Keratinocyte (primary cell): Measurements from ENCODE around the gene RPS16. TPM values are rescaled to one million over a fixed set of nuclear protein-coding genes. Genes with fewer than 3 reads are reported as not detected.

Experiments
- DNase-seq: peaks from one replicate; pipeline ENCODE4 v3.0.0-alpha.2; 2011; ENCODE audit warnings: low read depth, missing footprints, low spot score
- FAIRE-seq: peaks from 2 replicates; lab custom pipeline; 2011; peaks lifted over from hg19 to GRCh38; lab: Jason Lieb, UNC
- H2AFZ ChIP-seq: 2 replicates; pipeline ENCODE4 v1.6.0; 2012; ENCODE audit warnings: low read length, control low read depth, inconsistent platforms; ENCODE audit not compliant: control insufficient read depth
- H3K27ac ChIP-seq: 2 replicates; pipeline ENCODE4 v1.5.1; 2011; ENCODE audit warnings: low read length; ENCODE audit not compliant: control insufficient read depth, insufficient read depth
- H3K27me3 ChIP-seq: 3 replicates; pipeline ENCODE4 v1.6.0; 2011; ENCODE audit warnings: low read length; ENCODE audit not compliant: control insufficient read depth, insufficient read depth; ENCODE audit errors: extremely low read depth
- H3K36me3 ChIP-seq, 2 experiments: 2 replicates in 1 of 2; 3 replicates in 1 of 2; pipeline ENCODE4 v1.5.1; 2011; ENCODE audit warnings: low read length in 2 of 2, mild to moderate bottlenecking in 1 of 2; ENCODE audit not compliant: control insufficient read depth in 2 of 2, insufficient read depth in 2 of 2; ENCODE audit errors: extremely low read depth in 1 of 2
- H3K4me1 ChIP-seq: 3 replicates; pipeline ENCODE4 v1.5.1; 2011; ENCODE audit warnings: low read length; ENCODE audit not compliant: control insufficient read depth, insufficient read depth; ENCODE audit errors: extremely low read depth
- H3K4me2 ChIP-seq: 3 replicates; pipeline ENCODE4 v1.6.0; 2011; ENCODE audit warnings: low read depth, low read length; ENCODE audit not compliant: control insufficient read depth, insufficient read depth; ENCODE audit errors: extremely low read depth
- H3K4me3 ChIP-seq, 3 experiments: fragments of 200-600 bp in 1 of 3; sonication (generic) in 1 of 3; 2 replicates in 2 of 3; 3 replicates in 1 of 3; pipeline ENCODE4 v1.5.1; 2011 to 2016; ENCODE audit warnings: low read length in 3 of 3, mild to moderate bottlenecking in 3 of 3, control low read depth in 2 of 3, inconsistent platforms in 1 of 3, low read depth in 1 of 3, mixed read lengths in 1 of 3, mixed run types in 1 of 3, moderate library complexity in 1 of 3; ENCODE audit not compliant: control insufficient read depth in 2 of 3, insufficient read depth in 2 of 3; ENCODE audit errors: extremely low read depth in 1 of 3
- H3K79me2 ChIP-seq: 2 replicates; pipeline ENCODE4 v1.6.0; 2012; ENCODE audit warnings: low read length; ENCODE audit not compliant: control insufficient read depth, insufficient read depth
- H3K9ac ChIP-seq: 3 replicates; pipeline ENCODE4 v1.6.0; 2011; ENCODE audit warnings: low read length; ENCODE audit not compliant: control insufficient read depth, insufficient read depth; ENCODE audit errors: extremely low read depth
- H3K9me1 ChIP-seq: 3 replicates; pipeline ENCODE4 v1.6.0; 2011; ENCODE audit warnings: low read length; ENCODE audit not compliant: control insufficient read depth, insufficient read depth; ENCODE audit errors: extremely low read depth
- H3K9me3 ChIP-seq: 2 replicates; pipeline ENCODE4 v1.5.1; 2012; ENCODE audit warnings: low read depth, low read length; ENCODE audit not compliant: control insufficient read depth
- H4K20me1 ChIP-seq: 3 replicates; pipeline ENCODE4 v1.6.0; 2011; ENCODE audit warnings: low read length; ENCODE audit not compliant: control insufficient read depth, insufficient read depth; ENCODE audit errors: extremely low read depth
- EZH2 ChIP-seq: IDR thresholded peaks from one replicate; pipeline ENCODE4 v1.6.1; 2012; ENCODE audit warnings: inconsistent platforms, mild to moderate bottlenecking, low read length, moderate library complexity
- dilution Hi-C: fragments of 300-500 bp; cut with MboI; formaldehyde crosslinking; loops from one replicate; pipeline ENCODE4 v1.7.0; 2020; ENCODE audit warnings: low sequenced_read_pairs; ENCODE audit not compliant: extremely low pct_ligation_motif_present
- polyA plus RNA-seq, 5 experiments: library from polyadenylated mRNA; depleted of rRNA in 3 of 5; stranded (reverse) in 3 of 5; stranded (forward) in 1 of 5; unstranded in 1 of 5; fragments of >200 nt; gene quantifications; 1 replicate in 1 of 5; 2 replicates in 3 of 5; 3 replicates in 1 of 5; pipeline versions ENCODE4 v1.2.1 to v1.2.3, GENCODE V29; 2011 to 2012; ENCODE audit warnings: missing spikeins in 2 of 5, low read depth in 1 of 5, low replicate concordance in 1 of 5
- TF ChIP-seq, protein P1 (sequence below), 3 experiments: IDR thresholded peaks in 1 of 3; conservative IDR thresholded peaks in 1 of 3; optimal IDR thresholded peaks in 1 of 3; 2 replicates in 2 of 3; 3 replicates in 1 of 3; pipeline versions ENCODE3 to v1.5.1; 2011; ENCODE audit warnings: low read length in 3 of 3, mild to moderate bottlenecking in 3 of 3, moderate library complexity in 2 of 3, control low read depth in 1 of 3, inconsistent platforms in 1 of 3; ENCODE audit not compliant: insufficient read depth in 2 of 3; ENCODE audit errors: extremely low read depth in 1 of 3

Gene RPS16
- polyA plus RNA-seq, 1 donor (not counting 4 experiments of a cell fraction or from before 2014, with no cell fraction given) = 1,323 TPM

DNA sequence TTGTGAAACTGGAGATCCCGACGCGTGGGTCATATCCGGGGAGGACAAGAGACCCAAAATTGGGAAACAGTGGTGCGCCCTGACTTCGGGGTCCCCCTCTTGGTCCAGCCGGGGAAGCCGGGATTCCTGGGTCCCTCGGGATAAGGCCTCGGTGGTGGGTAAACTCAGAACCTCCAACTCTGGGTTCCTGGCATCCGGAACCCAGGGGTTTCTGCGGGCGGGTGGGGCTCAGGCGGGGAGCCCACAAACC is 28.4 kb downstream of the RPS16 start:
- H3K36me3 ChIP-seq = peaks cover 6 to 14% of the 10 kb centered on the region in 2 experiments
- no peaks in the 10 kb centered on the region for H3K27me3 ChIP-seq
- dilution Hi-C loops = no loop called here
- peak overlapping the region; percentile 75 to 85 (median 81) for H3K4me3 ChIP-seq
- no peaks in the 10 kb centered on the region for H3K9me1 ChIP-seq
- no peak overlapping the region for H2AFZ ChIP-seq
- peak overlapping the region; percentile 88 for H3K4me2 ChIP-seq
- TF ChIP-seq EZH2 = no peak
- TF ChIP-seq, protein P1, sequence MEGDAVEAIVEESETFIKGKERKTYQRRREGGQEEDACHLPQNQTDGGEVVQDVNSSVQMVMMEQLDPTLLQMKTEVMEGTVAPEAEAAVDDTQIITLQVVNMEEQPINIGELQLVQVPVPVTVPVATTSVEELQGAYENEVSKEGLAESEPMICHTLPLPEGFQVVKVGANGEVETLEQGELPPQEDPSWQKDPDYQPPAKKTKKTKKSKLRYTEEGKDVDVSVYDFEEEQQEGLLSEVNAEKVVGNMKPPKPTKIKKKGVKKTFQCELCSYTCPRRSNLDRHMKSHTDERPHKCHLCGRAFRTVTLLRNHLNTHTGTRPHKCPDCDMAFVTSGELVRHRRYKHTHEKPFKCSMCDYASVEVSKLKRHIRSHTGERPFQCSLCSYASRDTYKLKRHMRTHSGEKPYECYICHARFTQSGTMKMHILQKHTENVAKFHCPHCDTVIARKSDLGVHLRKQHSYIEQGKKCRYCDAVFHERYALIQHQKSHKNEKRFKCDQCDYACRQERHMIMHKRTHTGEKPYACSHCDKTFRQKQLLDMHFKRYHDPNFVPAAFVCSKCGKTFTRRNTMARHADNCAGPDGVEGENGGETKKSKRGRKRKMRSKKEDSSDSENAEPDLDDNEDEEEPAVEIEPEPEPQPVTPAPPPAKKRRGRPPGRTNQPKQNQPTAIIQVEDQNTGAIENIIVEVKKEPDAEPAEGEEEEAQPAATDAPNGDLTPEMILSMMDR (optimal IDR thresholded peaks at IDR 0.05 in 1 of 3, IDR thresholded peaks at IDR 0.05 in 1 of 3, conservative IDR thresholded peaks at IDR 0.05 in 1 of 3; ENCODE audit: extremely low read depth in 1 of 3, insufficient read depth in 2 of 3, low read length in 3 of 3) = no peak
- peaks cover 33% of the 10 kb centered on the region for H3K4me1 ChIP-seq
- H3K9me3 ChIP-seq = no peaks in the 10 kb centered on the region
- H3K9ac ChIP-seq = peak overlapping the region; percentile 93
- no peak for FAIRE-seq
- no peak for DNase-seq
- H4K20me1 ChIP-seq = peaks cover 4% of the 10 kb centered on the region
- H3K27ac ChIP-seq = peak overlapping the region; percentile 88
- H3K79me2 ChIP-seq = peaks cover 23% of the 10 kb centered on the region

DNA sequence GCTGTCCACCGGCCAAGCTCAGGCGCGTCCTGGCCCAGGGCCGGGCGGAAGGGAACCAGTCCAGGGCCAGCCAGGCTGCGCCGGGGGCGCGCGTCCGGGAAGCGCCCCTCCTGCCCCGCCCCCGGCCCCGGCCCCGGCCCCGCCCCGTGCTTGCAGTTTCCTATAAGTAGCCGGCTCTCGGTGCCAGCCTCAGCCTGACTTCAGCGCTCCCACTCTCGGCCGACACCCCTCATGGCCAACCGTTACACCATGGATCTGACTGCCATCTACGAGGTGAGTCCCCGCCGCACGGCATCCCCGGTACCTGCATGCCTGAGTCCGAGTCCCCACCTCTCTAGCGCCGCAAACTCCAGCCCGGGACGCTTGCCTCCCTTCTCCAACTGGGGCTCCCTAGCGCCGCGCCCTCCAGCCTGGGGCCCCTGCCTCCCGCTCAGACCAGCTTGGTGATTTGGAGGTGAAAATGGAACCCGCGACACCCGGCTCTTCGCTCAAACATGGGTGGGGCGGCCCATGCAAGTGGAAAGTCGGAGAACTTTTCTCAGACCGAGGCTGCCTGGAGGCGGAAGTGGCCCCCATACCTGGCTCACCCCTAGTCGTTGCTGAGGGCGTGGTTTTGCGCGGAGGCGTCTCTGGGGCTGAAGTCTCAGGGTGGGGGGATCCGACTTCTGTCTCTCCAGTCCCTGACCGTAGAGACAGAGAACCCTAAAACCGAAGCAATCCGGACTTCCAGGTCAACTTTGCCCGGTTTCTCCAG is 28.9 kb downstream of the RPS16 start, which contains the start of gene ZFP36:
TSS of gene ZFP36 (plus strand) at position 192 of the 754 bp plus-strand sequence. CDS start at position 250, 58 bp downstream.
- Histone ChIP-seq H3K4me2 (peak within 1 kb of the TSS; percentile 88), H3K4me3 (peak within 1 kb of the TSS; percentile 75 to 85 (median 81)), H3K79me2 (peaks cover 23% of the 10 kb centered on the region), H3K36me3 (peaks cover 6 to 14% of the 10 kb centered on the region in 2 experiments), H3K27ac (peak within 1 kb of the TSS; percentile 88), H4K20me1 (peaks cover 4% of the 10 kb centered on the region), H3K9ac (peak within 1 kb of the TSS; percentile 93), H2AFZ (no peak within 1 kb of the TSS), H3K27me3 (no peaks in the 10 kb centered on the region), H3K9me3 (no peaks in the 10 kb centered on the region), H3K9me1 (no peaks in the 10 kb centered on the region), H3K4me1 (peaks cover 38% of the 10 kb centered on the region)
- dilution Hi-C loops = no loop called here
- TF ChIP-seq, protein P1 (optimal IDR thresholded peaks at IDR 0.05 in 1 of 3, IDR thresholded peaks at IDR 0.05 in 1 of 3, conservative IDR thresholded peaks at IDR 0.05 in 1 of 3; ENCODE audit: extremely low read depth in 1 of 3, insufficient read depth in 2 of 3, low read length in 3 of 3) = peak in 1 of 3 experiments; percentile 26
- TF ChIP-seq EZH2 = no peak
- FAIRE-seq (no peak), DNase-seq (no peak)
